ENCODE data around the gene CNGB1.
"Not testable (repeated sequence)": the region's sequence is repeated elsewhere in the genome, so short reads cannot be mapped to it uniquely, and the experiment has no call there.

Gene CNGB1

DNA sequence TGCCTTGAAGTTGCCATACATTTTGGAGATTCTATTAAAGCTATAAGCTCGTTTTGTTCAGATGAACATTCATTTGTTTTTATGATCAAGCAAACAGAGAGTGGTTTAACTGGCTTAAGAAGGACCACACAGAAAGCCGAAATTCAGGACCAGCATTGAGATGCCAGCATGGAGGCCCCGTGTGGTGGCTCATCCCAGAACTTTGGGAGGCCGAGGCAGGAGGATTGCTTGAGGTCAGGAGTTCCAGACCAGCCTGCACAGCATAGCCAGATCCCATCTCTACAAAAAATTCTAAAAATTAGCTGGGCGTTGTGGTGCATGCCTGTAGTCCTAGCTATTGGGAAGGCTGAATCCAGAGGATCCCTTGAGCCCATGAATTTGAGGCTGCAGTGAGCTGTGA is 122.7 kb downstream of the CNGB1 start:
- DNase-seq, result no peak

- DNase-seq, result not testable (repeated sequence)
Observed at GRCh38 chr16:57846931-57847330, 124.0 kb downstream of the CNGB1 start.

- DNase-seq, result no peak
Observed at GRCh38 chr16:57846078-57846697, 124.7 kb downstream of the CNGB1 start.

DNA sequence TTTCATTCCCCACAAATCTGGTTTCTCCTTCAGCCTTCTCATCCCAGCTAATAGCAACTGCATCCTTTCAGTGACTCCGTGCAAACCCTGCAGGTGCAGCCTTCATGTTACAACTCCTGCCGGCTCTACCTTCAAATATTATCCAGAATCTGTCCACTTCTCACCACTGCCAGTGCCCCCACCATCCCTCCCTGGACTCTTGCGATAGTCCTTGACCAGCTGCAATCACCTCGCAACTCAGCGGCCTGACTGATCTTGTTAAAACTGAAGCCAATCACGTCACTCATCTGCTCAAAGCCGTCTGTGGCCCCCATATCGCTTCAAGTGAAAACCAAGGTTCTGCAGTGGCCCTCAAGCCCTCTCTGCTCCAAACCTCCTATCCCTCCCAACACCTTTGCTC is 125.8 kb downstream of the CNGB1 start:
- DNase-seq, result no peak

- DNase-seq, result no peak
Observed at GRCh38 chr16:57844416-57845030, 126.4 kb downstream of the CNGB1 start.

DNA sequence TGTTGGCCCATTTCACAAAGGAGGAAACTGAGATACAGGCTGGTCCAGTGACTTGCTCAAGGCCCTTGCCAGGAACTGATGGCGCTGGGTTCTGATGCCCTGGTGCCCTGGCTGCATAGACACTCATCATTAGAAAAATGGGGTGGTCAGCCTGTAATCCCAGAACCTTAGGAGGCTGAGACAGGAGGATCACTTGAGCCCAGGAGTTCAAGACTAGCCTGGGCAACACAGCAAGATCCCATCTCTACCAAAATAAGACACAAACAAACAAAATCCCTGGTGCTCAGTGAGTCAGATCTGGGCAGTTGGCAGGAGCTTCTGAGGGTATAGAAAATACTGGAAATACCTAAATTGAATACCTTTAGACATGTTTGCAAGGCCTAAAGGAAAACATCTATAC is 127.5 kb downstream of the CNGB1 start:
- DNase-seq, result no peak

DNA sequence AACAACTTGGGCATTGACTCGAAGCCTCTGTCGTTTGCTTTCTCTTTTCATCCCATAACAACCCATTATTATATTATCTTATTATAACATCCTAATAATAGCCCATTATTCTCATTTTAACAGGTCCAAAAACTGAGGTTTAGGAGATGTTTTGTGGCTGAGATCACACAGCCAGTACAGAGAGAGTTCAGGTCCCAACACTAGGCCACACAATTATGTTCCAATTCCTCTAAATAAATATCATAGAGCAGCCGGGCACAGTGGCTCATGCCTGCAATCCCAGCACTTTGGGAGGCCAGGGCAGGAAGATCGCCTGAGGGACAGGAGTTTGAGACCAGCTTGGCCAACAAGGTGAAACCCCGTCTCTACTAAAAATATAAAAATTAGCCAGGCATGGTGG is 128.3 kb downstream of the CNGB1 start:
- no peak for DNase-seq

DNA sequence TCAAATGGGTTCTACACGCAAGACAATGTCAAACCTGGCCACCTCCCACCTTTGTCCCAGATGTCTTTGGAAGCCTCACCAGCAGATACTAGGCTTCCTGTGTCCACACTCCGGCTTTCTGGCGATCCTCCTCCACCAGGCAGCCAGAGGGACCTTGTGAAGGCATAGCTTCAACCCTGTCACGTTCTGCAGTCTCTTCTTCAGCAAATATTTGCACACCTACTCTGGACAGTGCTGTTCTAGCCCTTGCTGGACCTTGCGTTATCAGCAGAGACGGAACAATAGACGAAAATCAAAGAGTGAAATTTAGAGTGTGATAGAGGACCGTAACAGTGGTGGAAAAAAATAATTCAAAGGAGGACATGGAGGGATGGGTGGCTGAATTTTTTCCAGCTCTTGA is 130.1 kb downstream of the CNGB1 start:
- DNase-seq, result no peak

DNA sequence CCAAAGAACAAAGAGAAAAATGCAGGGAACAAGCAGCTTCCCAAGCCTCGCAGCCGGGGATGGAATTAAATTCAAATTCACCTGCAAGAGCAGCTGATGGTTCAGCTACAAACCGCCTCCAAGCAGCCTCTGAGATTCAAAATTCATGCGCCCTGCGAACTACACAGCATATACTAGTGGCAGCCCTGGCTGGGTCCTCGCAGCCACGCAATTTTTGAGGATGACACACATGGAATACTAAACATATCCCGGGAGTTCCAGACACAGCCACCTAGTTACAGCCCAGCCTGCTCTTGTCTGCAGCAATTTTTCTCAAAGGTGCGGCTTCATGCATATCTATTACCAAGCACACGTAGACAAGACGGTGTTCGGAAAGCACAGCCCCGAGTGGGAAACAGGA is 132.8 kb downstream of the CNGB1 start:
- no peak for DNase-seq

- DNase-seq, result no peak
Observed at GRCh38 chr16:57837305-57838125, 133.4 kb downstream of the CNGB1 start.

DNA sequence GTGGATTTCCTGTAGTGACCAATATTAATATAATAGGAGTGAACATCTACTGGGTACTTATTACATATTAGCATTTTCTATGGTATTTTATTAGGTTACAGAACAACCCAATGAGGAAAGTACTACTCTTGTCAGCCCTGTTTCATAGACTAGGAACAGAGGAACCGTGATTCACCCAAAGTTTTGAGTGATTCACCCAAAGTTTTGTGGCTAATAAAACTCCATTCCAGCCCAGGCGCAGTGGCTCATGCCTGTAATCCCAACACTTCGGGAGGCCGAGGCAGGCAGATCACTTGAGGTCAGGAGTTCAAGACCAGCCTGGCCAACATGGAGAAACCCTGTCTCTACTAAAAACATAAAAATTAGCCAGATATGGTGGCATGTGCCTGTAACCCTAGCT is 135.5 kb downstream of the CNGB1 start:
- DNase-seq, result not testable (repeated sequence)

DNA sequence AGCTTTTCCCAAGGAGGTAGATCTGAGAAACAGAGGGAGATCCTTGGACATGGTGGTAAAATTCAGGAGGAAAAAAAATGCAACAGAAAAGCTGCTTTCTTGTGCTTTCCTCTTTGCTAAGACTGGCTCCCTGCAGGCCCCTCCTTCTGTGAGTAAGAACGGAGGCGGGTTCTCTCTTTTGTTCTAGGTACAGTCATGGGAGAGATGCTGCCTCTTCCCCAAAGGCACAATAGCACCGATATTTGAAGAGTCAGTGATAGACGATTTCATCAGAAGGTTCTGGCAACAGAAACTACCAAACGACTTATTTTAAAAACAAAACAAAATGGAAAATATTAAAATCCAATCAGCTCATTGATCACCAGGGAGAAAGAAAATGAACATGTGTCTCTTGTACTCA is 136.0 kb downstream of the CNGB1 start:
- no peak for DNase-seq

Data from T-helper 9 cell (primary cell).